Adipose tissue (tissue), 3 donors: ENCODE results near the gene GP1BA. TPM values are rescaled to one million over a fixed set of nuclear protein-coding genes. Genes with fewer than 3 reads are reported as not detected.
"Not testable (repeated sequence)": the region's sequence is repeated elsewhere in the genome, so short reads cannot be mapped to it uniquely, and the experiment has no call there.

ENCODE experiments used
- H3K27ac ChIP-seq: one replicate; pipeline ENCODE4 v1.5.1; 2013; ENCODE audit warnings: low read depth, low read length
- WGBS, 3 donors: extraction: QIAGEN DNeasy Blood & Tissue Kit; methylation state at CpG; one replicate each; pipeline ENCODE4 v1.1.7; 2013; 5-methylcytosine and 5-hydroxymethylcytosine counted together
- polyA plus RNA-seq, 3 donors: library from polyadenylated mRNA; stranded (reverse); fragments of 200-250 nt; gene quantifications; one replicate each; pipeline ENCODE4 v1.2.3, GENCODE V29; 2013
- donor health status: healthy with polysubstance abuse.
- donor health status: Bipolar disorder and iron deficiency.
- donor health status: healthy.

GP1BA gene
- polyA plus RNA-seq, 3 donors: 0.04 to 0.05 TPM; not detected in 1

DNA sequence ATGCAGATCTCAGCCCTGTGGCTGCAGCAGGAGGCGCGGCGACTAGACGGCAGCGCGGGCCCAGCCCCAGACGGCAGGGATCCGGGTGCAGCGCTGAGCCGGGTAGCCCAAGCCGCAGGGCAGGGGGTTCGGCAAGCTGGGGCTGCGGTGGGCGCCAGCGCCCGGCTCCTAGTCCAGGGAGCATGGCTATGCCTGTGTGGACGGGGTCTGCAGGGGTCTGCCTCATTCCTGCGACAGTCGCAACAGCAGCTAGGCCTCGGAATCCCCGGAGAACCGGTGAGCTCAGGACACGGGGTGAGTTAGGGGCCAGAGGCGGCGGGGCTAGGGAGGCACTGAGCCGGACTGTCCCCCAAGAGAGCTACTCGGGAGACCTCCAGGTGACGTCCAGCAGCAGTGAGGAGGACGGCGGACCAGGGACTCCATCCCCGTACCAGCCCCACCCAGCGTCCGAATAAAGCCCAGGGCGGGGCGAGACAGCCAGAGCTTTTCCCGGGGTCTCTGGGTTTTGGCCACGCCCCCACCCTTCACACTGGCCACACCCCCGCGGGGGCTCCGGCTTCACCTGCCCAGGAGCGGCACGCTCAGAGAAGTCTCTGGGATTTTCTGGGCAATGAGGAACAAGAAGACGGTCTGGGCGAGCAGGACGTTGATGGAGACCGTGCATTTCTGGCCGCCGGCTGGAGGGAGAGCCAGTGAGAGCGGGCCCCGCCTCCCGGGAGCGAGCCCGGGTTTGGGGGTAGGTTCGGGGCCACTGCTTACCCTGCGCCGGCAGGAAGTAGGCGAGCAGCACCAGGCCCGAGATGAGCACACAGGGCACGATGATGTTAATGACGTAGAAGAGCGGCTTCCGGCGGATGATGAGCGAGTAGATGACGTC is 31.6 kb upstream of the GP1BA start:
- no peak overlapping the region for H3K27ac ChIP-seq
- 23 to 51% (median 29%) methylated on average over 65 of the region's 65 CpGs for WGBS, 3 donors

DNA sequence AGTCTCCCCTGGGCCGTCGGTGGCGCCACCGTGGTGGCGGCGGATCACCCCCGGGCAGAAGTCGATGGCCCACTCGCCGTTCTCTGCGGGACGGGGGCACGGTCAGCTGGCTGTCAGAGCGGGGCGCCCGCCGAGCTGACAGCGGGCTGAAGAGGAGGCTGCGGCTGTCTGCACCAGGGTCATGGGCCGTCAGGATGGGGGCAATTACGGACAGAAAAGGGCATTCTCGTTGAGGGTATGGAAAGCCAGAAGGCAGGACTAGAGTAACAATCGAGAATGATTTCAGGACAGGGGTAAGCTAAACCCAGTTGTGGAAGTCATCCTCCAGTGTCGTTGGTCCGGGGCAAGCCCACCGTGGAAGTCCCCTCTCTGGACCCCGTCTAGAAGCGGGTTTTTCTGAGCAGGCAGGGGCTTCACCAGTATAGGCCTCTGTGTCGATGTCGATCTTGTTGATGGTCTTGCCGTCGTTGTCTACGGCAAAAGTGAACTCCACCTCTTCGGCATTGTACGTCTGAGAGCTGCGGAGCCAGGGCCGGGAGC is 30.9 kb upstream of the GP1BA start:
- H3K27ac ChIP-seq: no peak overlapping the region
- WGBS, 3 donors: 45 to 62% (median 50%) methylated on average over 37 of the region's 37 CpGs

GRCh38 chr17:4901648-4902344 is 30.3 kb upstream of the GP1BA start:
- no peak overlapping the region for H3K27ac ChIP-seq
- WGBS, 3 donors: 30 to 54% (median 50%) methylated on average over 35 to 48 of the region's 48 CpGs

GRCh38 chr17:4902540-4902939 is 29.5 kb upstream of the GP1BA start:
- WGBS, 3 donors: 61 to 72% (median 61%) methylated on average over 6 to 8 of the region's 8 CpGs
- no peak overlapping the region for H3K27ac ChIP-seq

- no peak within 1 kb of the TSS for H3K27ac ChIP-seq
- WGBS, 3 donors: 11 to 21% (median 13%) methylated on average over 9 to 10 of the region's 10 CpGs
Observed at GRCh38 chr17:4903051-4903818, 28.8 kb upstream of the GP1BA start, which contains the start of gene CHRNE. Gene CHRNE (minus strand): TSS chr17:4903098. CDS start chr17:4903063, 35 bp downstream.

DNA sequence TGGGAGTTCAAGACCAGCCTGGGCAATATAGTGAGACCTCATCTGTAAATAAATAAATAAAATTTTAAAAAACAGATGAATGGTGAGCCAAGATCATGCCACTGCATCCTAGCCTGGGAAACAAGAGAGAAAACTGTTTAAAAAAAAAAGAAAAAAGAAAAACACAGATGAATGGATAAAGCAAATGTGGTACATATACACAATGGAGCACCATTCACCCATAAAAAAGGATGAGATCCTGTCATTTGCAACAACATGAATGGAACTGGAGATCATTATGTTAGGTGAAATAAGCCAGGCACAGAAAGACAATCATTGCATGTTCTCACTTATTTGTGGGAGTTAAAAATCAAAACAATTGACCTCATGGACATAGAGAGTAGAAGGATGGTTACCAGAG is 25.4 kb upstream of the GP1BA start:
- not testable (repeated sequence) for H3K27ac ChIP-seq

GRCh38 chr17:4908301-4908700 is 23.8 kb upstream of the GP1BA start:
- 49 to 58% (median 57%) methylated on average over 10 of the region's 10 CpGs for WGBS, 3 donors
- H3K27ac ChIP-seq: no peak overlapping the region

- WGBS, 3 donors: 15 to 22% (median 19%) methylated on average over 16 to 20 of the region's 20 CpGs
- H3K27ac ChIP-seq: no peak overlapping the region
Observed at GRCh38 chr17:4908711-4909496, 23.2 kb upstream of the GP1BA start.

GRCh38 chr17:4913994-4914393 is 18.1 kb upstream of the GP1BA start:
- no peak overlapping the region for H3K27ac ChIP-seq

GRCh38 chr17:4914551-4914950 is 17.5 kb upstream of the GP1BA start:
- WGBS, 3 donors: 79 to 91% (median 90%) methylated on average over 4 of the region's 4 CpGs
- not testable (repeated sequence) for H3K27ac ChIP-seq

More at GRCh38 chr17:4913994-4914393, 18.1 kb upstream of the GP1BA start:
- WGBS, 3 donors: 40 to 85% (median 85%) methylated on average over 1 of the region's 1 CpG

GRCh38 chr17:4919511-4920047 is 12.5 kb upstream of the GP1BA start:
- no peak overlapping the region for H3K27ac ChIP-seq
- WGBS, 3 donors: 68 to 73% (median 73%) methylated on average over 8 of the region's 8 CpGs

- H3K27ac ChIP-seq: no peak overlapping the region
- 74 to 81% (median 75%) methylated on average over 10 of the region's 10 CpGs for WGBS, 3 donors
Observed at GRCh38 chr17:4920351-4921048, 11.6 kb upstream of the GP1BA start.

DNA sequence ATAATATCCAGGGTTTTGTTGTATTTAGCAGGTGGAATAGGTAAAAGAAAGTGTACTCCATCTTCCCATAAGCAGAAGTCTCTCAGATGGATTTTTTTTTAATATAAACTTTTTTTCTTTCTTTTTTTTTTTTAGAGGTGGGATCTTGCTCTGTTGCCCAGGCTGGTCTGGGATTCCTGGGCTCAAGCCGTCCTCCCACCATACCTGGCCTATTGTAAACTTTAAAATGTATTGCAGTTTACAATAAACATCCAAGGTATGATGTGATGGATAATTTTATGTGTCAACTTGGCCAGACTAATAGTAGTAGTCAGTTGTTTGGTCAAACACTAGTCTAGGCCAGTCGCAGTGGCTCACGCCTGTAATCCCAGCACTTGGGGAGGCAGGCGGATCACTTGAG is 10.8 kb upstream of the GP1BA start:
- 92 to 95% (median 95%) methylated on average over 4 of the region's 4 CpGs for WGBS, 3 donors
- H3K27ac ChIP-seq: no peak overlapping the region

GRCh38 chr17:4926577-4927335 is 5.3 kb upstream of the GP1BA start:
- H3K27ac ChIP-seq: not testable (repeated sequence)
- 83 to 86% (median 84%) methylated on average over 24 of the region's 24 CpGs for WGBS, 3 donors

- 95 to 98% (median 96%) methylated on average over 18 of the region's 18 CpGs for WGBS, 3 donors
- no peak overlapping the region for H3K27ac ChIP-seq
Observed at GRCh38 chr17:4928881-4929280, 3.2 kb upstream of the GP1BA start.

- H3K27ac ChIP-seq: no peak overlapping the region
- WGBS, 3 donors: 79 to 94% (median 92%) methylated on average over 12 of the region's 12 CpGs
Observed at GRCh38 chr17:4932756-4933155, 679 bp downstream of the GP1BA start.
